GM10847 (cell line): ENCODE results near the gene KCNH1.

Source experiments
- POLR2A ChIP-seq: IDR thresholded peaks from 2 replicates; pipeline ENCODE4 v1.6.1; 2011; ENCODE audit not compliant: insufficient read length; ENCODE audit errors: extremely low read depth

KCNH1 gene

GRCh38 chr1:210949489-210949888 is 184.5 kb downstream of the KCNH1 start:
- no peak for TF ChIP-seq POLR2A

- no peak for TF ChIP-seq POLR2A
Observed at GRCh38 chr1:210949039-210949438, 184.9 kb downstream of the KCNH1 start.

DNA sequence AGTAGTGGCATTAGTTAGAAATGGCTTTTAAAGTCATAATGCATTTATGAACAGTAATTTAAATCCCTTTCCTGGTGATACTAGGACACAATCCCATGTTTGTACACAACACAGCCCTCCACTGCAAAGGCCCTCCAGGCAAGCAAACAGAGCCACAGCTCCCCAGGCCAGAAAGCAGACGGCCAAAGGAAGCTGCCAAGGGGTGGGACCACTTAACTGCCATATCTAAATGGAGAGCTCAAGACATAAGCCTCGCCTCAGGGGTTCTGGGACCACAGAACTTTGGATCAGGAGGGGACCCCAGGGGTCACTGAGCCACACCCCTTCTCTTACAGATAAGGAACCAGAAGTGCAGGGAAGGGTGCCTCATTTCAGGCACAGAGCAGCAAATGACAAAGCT is 189.7 kb downstream of the KCNH1 start:
- TF ChIP-seq POLR2A: no peak

GRCh38 chr1:210942513-210942912 is 191.4 kb downstream of the KCNH1 start:
- no peak for TF ChIP-seq POLR2A

GRCh38 chr1:210940081-210940617 is 193.8 kb downstream of the KCNH1 start:
- no peak for TF ChIP-seq POLR2A

- no peak for TF ChIP-seq POLR2A
Observed at GRCh38 chr1:210938416-210938925, 195.5 kb downstream of the KCNH1 start.

- TF ChIP-seq POLR2A: no peak
Observed at GRCh38 chr1:210937846-210938245, 196.1 kb downstream of the KCNH1 start.

GRCh38 chr1:210935905-210936304 is 198.0 kb downstream of the KCNH1 start:
- TF ChIP-seq POLR2A: no peak

GRCh38 chr1:210932104-210932503 is 201.8 kb downstream of the KCNH1 start:
- TF ChIP-seq POLR2A: no peak

GRCh38 chr1:210922666-210923065 is 211.3 kb downstream of the KCNH1 start:
- TF ChIP-seq POLR2A: no peak

GRCh38 chr1:210920716-210921694 is 212.9 kb downstream of the KCNH1 start:
- no peak for TF ChIP-seq POLR2A

DNA sequence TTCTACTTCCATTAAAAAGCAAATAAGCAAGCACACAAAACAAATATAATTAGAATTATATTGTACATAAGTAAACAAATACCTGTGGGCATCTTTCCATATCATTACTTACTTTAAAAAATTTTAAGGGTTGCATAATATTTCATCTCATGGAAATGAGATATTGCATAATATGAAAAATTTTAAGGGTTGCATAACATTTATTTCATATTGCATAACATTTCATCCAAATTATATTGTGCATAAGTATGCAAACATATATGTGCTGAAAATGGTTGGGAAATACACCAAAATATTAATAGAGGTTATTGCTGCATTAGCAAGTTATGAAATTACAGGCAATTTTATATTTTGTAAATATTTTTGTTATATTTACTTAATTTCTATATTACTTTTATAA is 213.7 kb downstream of the KCNH1 start:
- no peak for TF ChIP-seq POLR2A

DNA sequence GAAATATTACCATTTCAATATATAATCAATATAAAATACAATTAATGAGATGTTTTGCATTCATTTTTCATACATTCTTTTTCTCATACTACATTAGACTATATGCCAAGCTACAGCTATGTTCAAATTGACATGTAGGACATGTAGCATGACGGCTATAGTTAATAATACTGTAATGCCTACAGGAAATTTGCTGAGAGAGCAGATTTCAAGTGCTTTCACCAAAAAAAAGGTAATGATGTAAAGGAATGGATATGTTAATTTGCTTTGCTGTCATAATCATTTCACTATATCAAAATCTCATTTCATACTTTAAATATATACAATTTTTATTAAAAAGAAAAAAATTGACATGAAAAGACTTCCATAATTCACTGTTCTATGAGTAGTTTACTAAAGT is 215.1 kb downstream of the KCNH1 start:
- TF ChIP-seq POLR2A: no peak

DNA sequence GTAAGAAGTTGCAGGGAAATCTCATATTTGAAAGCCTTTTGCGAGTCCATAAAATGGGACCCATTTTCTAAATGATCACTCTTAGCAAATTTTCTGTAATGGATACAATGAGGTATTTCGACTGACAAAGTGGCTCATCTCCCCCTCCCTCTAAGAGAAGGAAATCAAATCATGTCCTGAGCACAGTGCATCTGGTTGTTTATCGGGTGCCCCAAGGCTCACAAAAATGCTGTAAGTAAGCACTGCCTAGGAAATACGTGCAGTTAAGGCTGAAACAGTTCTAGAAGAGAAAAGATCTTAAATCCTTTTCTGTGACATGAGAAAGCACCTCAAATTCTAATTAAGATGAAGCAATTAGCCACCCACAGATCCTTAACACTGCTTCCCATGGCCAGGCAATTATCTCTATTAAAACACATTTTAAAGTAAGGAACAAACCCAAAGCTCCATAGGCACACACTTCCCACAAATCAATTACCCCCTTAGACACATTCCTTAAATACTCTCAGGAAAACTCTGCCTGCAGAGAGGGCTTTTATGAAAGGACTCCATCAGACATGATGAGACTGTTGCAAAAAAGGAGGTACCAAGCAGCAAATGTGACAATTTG is 216.3 kb downstream of the KCNH1 start:
- no peak for TF ChIP-seq POLR2A

- TF ChIP-seq POLR2A: no peak
Observed at GRCh38 chr1:210916548-210916947, 217.4 kb downstream of the KCNH1 start.

DNA sequence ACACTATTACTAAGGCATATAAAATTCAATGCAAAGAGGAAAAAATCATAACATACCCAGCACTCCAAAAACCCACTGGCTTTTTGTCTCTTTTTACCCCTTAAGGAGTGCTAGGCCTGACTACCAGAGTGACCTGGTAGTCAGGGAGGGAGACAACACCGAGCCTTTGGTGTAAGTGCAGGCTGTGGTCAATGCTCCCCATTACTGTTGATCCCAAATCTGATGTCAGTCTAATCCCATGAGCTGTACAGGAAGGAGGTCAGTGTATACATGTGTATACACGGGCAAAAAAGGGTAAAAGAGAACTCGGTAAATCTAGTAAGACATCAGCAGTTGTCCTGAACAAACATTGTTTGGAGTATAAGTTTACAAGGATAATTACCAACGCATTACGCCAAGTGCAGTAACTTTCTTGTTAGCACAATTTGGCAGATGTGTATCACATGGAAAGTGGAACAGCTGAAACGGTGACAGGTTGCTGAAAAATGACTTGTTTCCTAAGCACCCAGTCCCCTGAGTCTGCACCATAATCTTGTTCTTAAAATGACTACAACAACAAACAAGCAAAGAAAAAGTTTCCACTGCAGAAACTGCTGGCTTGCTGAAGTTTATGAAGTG is 217.9 kb downstream of the KCNH1 start:
- no peak for TF ChIP-seq POLR2A

DNA sequence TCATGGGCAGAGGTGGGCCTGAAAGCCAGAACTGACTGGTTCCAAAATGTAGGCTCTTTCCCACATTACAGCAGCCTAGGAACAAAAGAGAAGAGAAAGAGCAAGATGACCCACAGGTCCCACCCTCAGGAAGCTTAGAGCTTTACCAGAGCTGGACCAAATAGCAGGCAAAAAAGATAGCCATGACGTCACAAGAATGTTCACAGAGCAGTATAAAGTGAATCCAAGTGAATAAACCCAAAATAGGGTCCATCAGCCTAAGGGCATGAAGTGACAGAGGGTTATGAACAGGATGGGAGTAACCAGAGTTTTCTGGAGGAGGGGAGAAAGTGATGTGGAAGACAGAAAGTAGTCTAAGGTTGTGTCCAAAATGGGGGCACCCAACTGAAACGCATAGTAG is 221.2 kb downstream of the KCNH1 start:
- no peak for TF ChIP-seq POLR2A
